Osteocyte (in vitro differentiated cells): ENCODE measurements around the gene SIGLEC11. TPM values are rescaled to one million over a fixed set of nuclear protein-coding genes. Genes with fewer than 3 reads are reported as not detected.

Experiments
- DNase-seq: peaks from one replicate; pipeline ENCODE4 v3.0.0; 2021; ENCODE audit warnings: mixed read lengths; ENCODE audit not compliant: unreplicated experiment; ENCODE audit errors: extremely low spot score
- H3K27ac Mint-ChIP-seq: one replicate; pipeline ENCODE4 v1.8.0; 2021; ENCODE audit warnings: mild to moderate bottlenecking, mixed read lengths; ENCODE audit not compliant: unreplicated experiment
- H3K27me3 Mint-ChIP-seq: one replicate; pipeline ENCODE4 v1.8.0; 2021; ENCODE audit warnings: mixed read lengths; ENCODE audit not compliant: unreplicated experiment
- H3K36me3 Mint-ChIP-seq: one replicate; pipeline ENCODE4 v1.8.0; 2021; ENCODE audit warnings: mixed read lengths; ENCODE audit not compliant: unreplicated experiment
- H3K4me1 Mint-ChIP-seq: one replicate; pipeline ENCODE4 v1.8.0; 2021; ENCODE audit warnings: mixed read lengths; ENCODE audit not compliant: unreplicated experiment
- H3K4me3 Mint-ChIP-seq: one replicate; pipeline ENCODE4 v1.8.0; 2021; ENCODE audit warnings: mild to moderate bottlenecking, moderate library complexity, mixed read lengths; ENCODE audit not compliant: unreplicated experiment
- H3K9me3 Mint-ChIP-seq: one replicate; pipeline ENCODE4 v1.8.0; 2021; ENCODE audit warnings: mixed read lengths; ENCODE audit not compliant: unreplicated experiment
- total RNA-seq: library from RNA; stranded (reverse); gene quantifications from 2 replicates; pipeline ENCODE4 v1.2.1, GENCODE V29; 2021
- TF ChIP-seq, protein P1 (sequence below): fragments of 200-600 bp; sonication (generic); IDR thresholded peaks from 2 replicates; pipeline ENCODE4 v1.5.0; 2021; ENCODE audit warnings: antibody characterized with exemption, mild to moderate bottlenecking, moderate library complexity

Gene SIGLEC11
- total RNA-seq, 1 donor from 2014 or later = not detected

DNA sequence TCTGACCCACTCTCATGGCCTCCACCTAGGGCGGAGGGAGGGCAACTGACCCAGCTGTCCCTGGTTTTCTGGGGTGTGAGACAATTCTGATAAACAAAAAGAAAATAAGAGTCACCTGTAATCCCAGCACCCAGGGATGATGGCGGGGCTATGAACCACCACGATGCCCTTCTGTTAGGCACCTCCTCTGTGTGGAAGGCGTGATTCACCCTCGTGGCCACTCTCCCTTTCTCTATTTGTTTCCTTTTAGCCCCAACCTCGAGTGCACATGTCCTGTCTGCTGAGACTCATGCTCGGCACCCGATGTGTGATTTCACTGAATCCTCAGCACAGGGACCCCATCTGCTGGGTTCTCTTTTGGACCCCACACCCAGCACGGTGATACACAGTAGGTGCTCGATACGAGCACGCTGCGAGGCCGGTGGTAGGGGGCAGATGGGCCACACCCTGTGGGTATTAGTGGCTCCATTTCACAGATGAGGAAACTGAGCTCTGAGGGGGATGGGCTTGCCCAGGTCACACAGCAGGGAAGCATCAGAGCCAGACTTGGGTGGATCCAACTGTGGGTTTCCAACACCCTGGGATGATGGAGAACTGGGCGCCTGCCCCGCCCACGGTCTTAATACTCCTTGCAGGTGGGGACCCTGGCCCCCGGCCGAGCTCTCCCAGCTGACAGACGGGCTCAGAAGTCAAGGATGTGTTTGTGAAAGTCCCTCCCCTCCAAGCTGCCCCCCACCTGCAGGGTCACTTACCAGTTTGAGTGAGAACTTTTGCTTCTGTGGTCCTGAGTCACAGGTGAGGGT, 39.3 kb upstream of the SIGLEC11 start:
- DNase-seq = no peak
- TF ChIP-seq, protein P1, sequence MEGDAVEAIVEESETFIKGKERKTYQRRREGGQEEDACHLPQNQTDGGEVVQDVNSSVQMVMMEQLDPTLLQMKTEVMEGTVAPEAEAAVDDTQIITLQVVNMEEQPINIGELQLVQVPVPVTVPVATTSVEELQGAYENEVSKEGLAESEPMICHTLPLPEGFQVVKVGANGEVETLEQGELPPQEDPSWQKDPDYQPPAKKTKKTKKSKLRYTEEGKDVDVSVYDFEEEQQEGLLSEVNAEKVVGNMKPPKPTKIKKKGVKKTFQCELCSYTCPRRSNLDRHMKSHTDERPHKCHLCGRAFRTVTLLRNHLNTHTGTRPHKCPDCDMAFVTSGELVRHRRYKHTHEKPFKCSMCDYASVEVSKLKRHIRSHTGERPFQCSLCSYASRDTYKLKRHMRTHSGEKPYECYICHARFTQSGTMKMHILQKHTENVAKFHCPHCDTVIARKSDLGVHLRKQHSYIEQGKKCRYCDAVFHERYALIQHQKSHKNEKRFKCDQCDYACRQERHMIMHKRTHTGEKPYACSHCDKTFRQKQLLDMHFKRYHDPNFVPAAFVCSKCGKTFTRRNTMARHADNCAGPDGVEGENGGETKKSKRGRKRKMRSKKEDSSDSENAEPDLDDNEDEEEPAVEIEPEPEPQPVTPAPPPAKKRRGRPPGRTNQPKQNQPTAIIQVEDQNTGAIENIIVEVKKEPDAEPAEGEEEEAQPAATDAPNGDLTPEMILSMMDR = no peak
- peaks cover 33% of the 10 kb centered on the region for H3K36me3 Mint-ChIP-seq
- no peaks in the 10 kb centered on the region for H3K27me3 Mint-ChIP-seq
- H3K9me3 Mint-ChIP-seq = no peaks in the 10 kb centered on the region
- H3K27ac Mint-ChIP-seq = no peak overlapping the region
- no peak overlapping the region for H3K4me3 Mint-ChIP-seq
- peaks cover 15% of the 10 kb centered on the region for H3K4me1 Mint-ChIP-seq

DNA sequence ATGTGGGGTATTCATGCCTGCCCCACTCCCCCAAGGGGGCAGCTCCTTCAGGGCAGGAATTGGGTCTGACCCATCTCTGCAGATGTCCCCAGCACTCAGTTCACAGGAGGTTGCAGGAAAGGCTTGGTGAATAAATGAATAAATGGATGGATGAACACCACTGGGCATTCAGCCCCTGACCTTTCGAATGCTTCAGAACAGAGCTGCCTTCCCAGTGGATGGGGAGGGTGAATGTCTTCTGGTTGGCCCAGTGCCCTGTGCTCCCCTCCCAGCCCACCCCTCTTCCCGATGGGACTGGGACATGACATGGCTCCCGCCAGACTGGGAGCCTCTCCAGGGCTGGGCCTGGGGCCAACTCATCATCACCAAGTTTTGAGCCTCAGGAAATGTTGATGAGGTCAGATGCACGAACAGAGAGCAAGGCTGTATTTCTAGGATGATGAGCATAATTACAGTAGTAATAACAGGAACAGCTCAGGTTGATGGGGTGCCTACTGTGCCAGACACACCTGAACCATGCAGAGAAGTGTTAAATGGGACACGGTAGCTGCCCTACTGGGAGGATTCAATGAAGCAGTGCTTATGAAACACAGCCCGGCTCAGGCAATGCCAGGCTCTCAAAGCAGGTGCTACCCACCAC, 38.5 kb upstream of the SIGLEC11 start:
- Mint-ChIP-seq H3K27me3 (no peaks in the 10 kb centered on the region), H3K9me3 (no peaks in the 10 kb centered on the region), H3K4me3 (no peak overlapping the region), H3K27ac (no peak overlapping the region), H3K36me3 (peaks cover 33% of the 10 kb centered on the region), H3K4me1 (peaks cover 8% of the 10 kb centered on the region)
- TF ChIP-seq, protein P1 = no peak
- DNase-seq = no peak

DNA sequence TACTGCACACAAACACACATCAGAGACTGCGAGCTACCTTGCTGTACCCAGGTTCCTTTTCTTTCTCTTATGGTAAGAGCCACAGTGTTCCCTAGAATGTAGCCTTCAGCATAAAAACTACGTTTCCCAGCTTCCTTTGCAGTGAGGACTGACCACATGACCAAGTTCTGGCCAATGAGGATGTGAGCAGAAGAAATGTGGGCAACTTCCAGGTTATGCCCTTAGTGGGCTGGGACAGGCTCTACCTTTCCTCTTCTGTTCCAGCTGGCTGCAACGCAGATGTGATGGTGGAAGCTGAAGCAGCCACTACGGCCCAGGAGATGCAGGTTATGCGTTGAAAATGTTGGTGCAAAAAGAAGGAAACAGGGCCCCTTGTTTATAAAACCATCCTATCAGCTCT, 36.7 kb upstream of the SIGLEC11 start:
- Mint-ChIP-seq H3K4me3 (no peak overlapping the region), H3K9me3 (no peaks in the 10 kb centered on the region), H3K36me3 (peaks cover 41% of the 10 kb centered on the region), H3K4me1 (no peaks in the 10 kb centered on the region), H3K27ac (no peak overlapping the region), H3K27me3 (no peaks in the 10 kb centered on the region)
- DNase-seq = no peak
- TF ChIP-seq, protein P1 = no peak

DNA sequence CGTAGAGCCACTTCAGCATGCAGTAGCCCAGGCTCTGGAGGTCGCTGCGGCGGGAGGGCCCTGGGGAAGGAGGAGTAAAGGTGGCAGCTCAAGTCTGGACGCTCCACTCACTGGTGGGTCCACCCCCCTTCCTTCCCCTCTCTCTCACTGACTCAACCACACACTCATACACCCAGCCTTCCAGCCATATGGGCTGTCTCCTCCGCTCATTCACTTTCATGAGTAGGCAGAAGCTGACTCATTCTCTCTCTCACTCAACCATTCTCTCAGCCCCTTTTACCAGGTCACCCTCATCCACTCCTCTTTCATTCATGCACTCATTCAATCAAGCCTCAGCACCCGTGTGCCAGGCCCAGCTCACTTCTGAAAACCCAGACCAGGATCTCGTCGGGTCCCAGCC, 27.5 kb upstream of the SIGLEC11 start:
- Mint-ChIP-seq H3K9me3 (no peaks in the 10 kb centered on the region), H3K27me3 (no peaks in the 10 kb centered on the region), H3K4me3 (no peak overlapping the region), H3K27ac (no peak overlapping the region), H3K36me3 (peaks cover 38% of the 10 kb centered on the region), H3K4me1 (no peaks in the 10 kb centered on the region)
- DNase-seq = no peak
- TF ChIP-seq, protein P1 = no peak

DNA sequence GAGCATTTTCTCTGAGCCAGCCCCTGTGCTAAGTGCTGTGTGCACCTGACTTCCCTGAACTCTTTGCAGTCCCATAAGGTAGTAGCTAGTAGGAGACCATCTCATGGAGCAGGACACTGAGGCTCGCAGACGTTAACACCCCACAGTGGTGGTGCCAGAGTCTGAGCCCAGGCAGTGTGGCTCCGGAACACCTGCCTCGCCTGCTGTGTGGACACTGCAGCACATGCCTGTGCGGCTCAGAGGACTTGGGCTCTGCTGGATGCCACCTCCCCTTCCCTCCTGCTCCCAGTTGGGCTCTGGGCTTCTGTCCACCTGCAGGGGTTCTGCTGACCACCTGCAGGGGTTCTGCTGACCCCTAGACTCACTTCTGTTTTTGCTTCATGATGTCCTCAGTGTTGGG, 27.0 kb upstream of the SIGLEC11 start:
- TF ChIP-seq, protein P1 = no peak
- Mint-ChIP-seq H3K4me3 (no peak overlapping the region), H3K27me3 (no peaks in the 10 kb centered on the region), H3K9me3 (no peaks in the 10 kb centered on the region), H3K27ac (no peak overlapping the region), H3K4me1 (no peaks in the 10 kb centered on the region), H3K36me3 (peaks cover 38% of the 10 kb centered on the region)
- DNase-seq = no peak
